Measurements from ENCODE around the gene DCUN1D5.

DNA sequence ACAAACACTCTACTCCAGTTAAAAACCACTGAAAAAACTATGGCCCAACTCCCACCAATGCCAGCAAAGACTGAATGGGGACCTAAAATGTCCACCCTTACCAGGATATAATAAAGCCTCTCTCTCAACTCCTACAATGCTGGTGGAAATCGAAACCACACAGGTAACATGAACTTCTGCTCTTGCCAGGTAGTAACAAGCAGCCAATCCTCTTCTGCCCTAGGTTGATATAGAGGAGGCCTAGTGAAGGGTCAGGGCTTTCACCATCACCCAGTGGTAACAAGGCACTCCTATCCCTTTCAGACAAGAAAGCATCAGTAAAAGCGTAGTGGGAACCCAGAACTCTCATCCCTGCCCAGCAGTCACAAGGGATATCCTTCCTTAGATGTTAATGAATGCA is 22.6 kb downstream of the DCUN1D5 start:
- no peak for TF ChIP-seq CTCF (IDR thresholded peaks at IDR 0.05)
- no peak for TF ChIP-seq POLR2A (IDR thresholded peaks at IDR 0.05)
- TF ChIP-seq POLR2AphosphoS5 (IDR thresholded peaks at IDR 0.05) = no peak

All from breast epithelium (tissue), 3 donors.